HG03139 (cell line): ENCODE measurements around the gene ANXA6.

Experiments
- ATAC-seq: cut with Tn5 transposase; IDR thresholded peaks from one replicate; pipeline ENCODE4 v1.9.1; 2021; ENCODE audit not compliant: unreplicated experiment

The ANXA6 gene

GRCh38 chr5:151154931-151155774 is 2.4 kb downstream of the ANXA6 start:
- ATAC-seq = peak; percentile 25

- no peak for ATAC-seq
Measured at GRCh38 chr5:151153766-151154272, 3.8 kb downstream of the ANXA6 start.

GRCh38 chr5:151153300-151153699 is 4.3 kb downstream of the ANXA6 start:
- ATAC-seq = no peak

GRCh38 chr5:151151793-151152192 is 5.8 kb downstream of the ANXA6 start:
- ATAC-seq = peak; percentile 30

- no peak for ATAC-seq
Measured at GRCh38 chr5:151151263-151151660, 6.3 kb downstream of the ANXA6 start.

- peak; percentile 55 for ATAC-seq
Measured at GRCh38 chr5:151150471-151151262, 6.9 kb downstream of the ANXA6 start.

GRCh38 chr5:151148583-151148982 is 9.0 kb downstream of the ANXA6 start:
- ATAC-seq = no peak

- ATAC-seq = no peak
Measured at GRCh38 chr5:151147033-151147432, 10.5 kb downstream of the ANXA6 start.

GRCh38 chr5:151146061-151146460 is 11.5 kb downstream of the ANXA6 start:
- no peak for ATAC-seq

GRCh38 chr5:151144922-151145321 is 12.7 kb downstream of the ANXA6 start:
- ATAC-seq = no peak

- ATAC-seq = no peak
Measured at GRCh38 chr5:151144275-151144674, 13.3 kb downstream of the ANXA6 start.

GRCh38 chr5:151143645-151144044 is 13.9 kb downstream of the ANXA6 start:
- no peak for ATAC-seq

- ATAC-seq = no peak
Measured at GRCh38 chr5:151142933-151143332, 14.6 kb downstream of the ANXA6 start.

- peak; percentile 70 for ATAC-seq
Measured at GRCh38 chr5:151141535-151141934, 16.0 kb downstream of the ANXA6 start.

GRCh38 chr5:151140686-151141459 is 16.7 kb downstream of the ANXA6 start:
- ATAC-seq = no peak

- no peak for ATAC-seq
Measured at GRCh38 chr5:151139646-151140045, 17.9 kb downstream of the ANXA6 start.

- no peak for ATAC-seq
Measured at GRCh38 chr5:151139015-151139414, 18.6 kb downstream of the ANXA6 start.

GRCh38 chr5:151138114-151138513 is 19.5 kb downstream of the ANXA6 start:
- no peak for ATAC-seq

GRCh38 chr5:151137067-151137825 is 20.3 kb downstream of the ANXA6 start:
- no peak for ATAC-seq

GRCh38 chr5:151134228-151134627 is 23.4 kb downstream of the ANXA6 start:
- no peak for ATAC-seq
